Neuronal stem cell (in vitro differentiated cells): Measurements from ENCODE around the gene TTL.

Source experiments
- DNase-seq: peaks from one replicate; pipeline ENCODE4 v3.0.0-alpha.2; 2013; ENCODE audit warnings: low spot score
- H2AFZ ChIP-seq: one replicate; pipeline ENCODE4 v1.6.1; 2013; ENCODE audit warnings: mild to moderate bottlenecking, low read length, inconsistent platforms
- H2AK5ac ChIP-seq: 2 replicates; pipeline ENCODE4 v1.6.1; 2013; ENCODE audit warnings: low read depth, mild to moderate bottlenecking, inconsistent platforms, low read length, moderate library complexity, mixed read lengths
- H2BK120ac ChIP-seq: 2 replicates; pipeline ENCODE4 v1.6.1; 2013; ENCODE audit warnings: low read depth, mild to moderate bottlenecking, inconsistent platforms, low read length, moderate library complexity, mixed read lengths
- H2BK12ac ChIP-seq: one replicate; pipeline ENCODE4 v1.6.1; 2013; ENCODE audit warnings: low read length, inconsistent platforms
- H2BK15ac ChIP-seq: 2 replicates; pipeline ENCODE4 v1.6.1; 2013; ENCODE audit warnings: mild to moderate bottlenecking, low read length, inconsistent platforms, mixed read lengths
- H2BK5ac ChIP-seq: one replicate; pipeline ENCODE4 v1.6.1; 2013; ENCODE audit warnings: inconsistent platforms, mild to moderate bottlenecking, low read length, moderate library complexity
- H3K14ac ChIP-seq: one replicate; pipeline ENCODE4 v1.6.1; 2013; ENCODE audit warnings: low read length, inconsistent platforms
- H3K18ac ChIP-seq: 2 replicates; pipeline ENCODE4 v1.6.1; 2013; ENCODE audit warnings: low read length, inconsistent platforms
- H3K23ac ChIP-seq: 2 replicates; pipeline ENCODE4 v1.6.1; 2013; ENCODE audit warnings: low read depth, mild to moderate bottlenecking, mixed read lengths, low read length, inconsistent platforms; ENCODE audit not compliant: poor library complexity
- H3K27ac ChIP-seq: replicated peaks from 3 replicates; pipeline ENCODE4 v1.5.1; 2013; ENCODE audit warnings: low read length, inconsistent platforms
- H3K27me3 ChIP-seq, 3 experiments: 2 replicates each; pipeline ENCODE4 v1.6.1; 2013; ENCODE audit warnings: low read length in 3 of 3, mild to moderate bottlenecking in 2 of 3, inconsistent platforms in 1 of 3, low read depth in 1 of 3, mixed read lengths in 1 of 3, moderate library complexity in 1 of 3; ENCODE audit not compliant: control insufficient read depth in 3 of 3, insufficient read depth in 3 of 3
- H3K36me3 ChIP-seq, 2 donors: replicated peaks in 1 of 2; 2 replicates each; pipeline ENCODE4 v1.6.1; 2013; ENCODE audit warnings: low read length in 2 of 2; ENCODE audit not compliant: control insufficient read depth in 2 of 2, insufficient read depth in 2 of 2
- H3K4ac ChIP-seq: 2 replicates; pipeline ENCODE4 v1.6.1; 2013; ENCODE audit warnings: inconsistent platforms, mild to moderate bottlenecking, low read length, moderate library complexity
- H3K4me1 ChIP-seq, 2 donors: 1 replicate in 1 of 2; 2 replicates in 1 of 2; pipeline ENCODE4 v1.6.1; 2013; ENCODE audit warnings: low read length in 2 of 2, low read depth in 1 of 2; ENCODE audit not compliant: control insufficient read depth in 2 of 2, insufficient read depth in 1 of 2
- H3K4me2 ChIP-seq: one replicate; pipeline ENCODE4 v1.6.1; 2013; ENCODE audit warnings: mild to moderate bottlenecking, low read length, inconsistent platforms; ENCODE audit not compliant: insufficient read depth, poor library complexity, severe bottlenecking
- H3K4me3 ChIP-seq, 2 donors: 2 replicates each; pipeline ENCODE4 v1.5.1; 2013; ENCODE audit warnings: low read length in 2 of 2, mild to moderate bottlenecking in 2 of 2, inconsistent platforms in 1 of 2, moderate library complexity in 1 of 2
- H3K79me1 ChIP-seq: one replicate; pipeline ENCODE4 v1.6.1; 2013; ENCODE audit warnings: low read depth, mild to moderate bottlenecking, inconsistent platforms, low read length, moderate library complexity
- H3K9ac ChIP-seq: one replicate; pipeline ENCODE4 v1.6.1; 2013; ENCODE audit warnings: mild to moderate bottlenecking, low read depth, low read length, inconsistent platforms; ENCODE audit not compliant: poor library complexity
- H3K9me3 ChIP-seq, 2 donors: replicated peaks in 1 of 2; 2 replicates each; pipeline versions ENCODE3 to v1.6.1; 2013; ENCODE audit warnings: low read length in 2 of 2, mild to moderate bottlenecking in 2 of 2, inconsistent platforms in 1 of 2, low read depth in 1 of 2, mixed read lengths in 1 of 2, moderate library complexity in 1 of 2; ENCODE audit not compliant: control insufficient read depth in 2 of 2, insufficient read depth in 1 of 2
- H4K8ac ChIP-seq: one replicate; pipeline ENCODE4 v1.6.1; 2013; ENCODE audit warnings: low read depth, mild to moderate bottlenecking, inconsistent platforms, low read length, moderate library complexity
- H4K91ac ChIP-seq: one replicate; pipeline ENCODE4 v1.6.1; 2013; ENCODE audit warnings: low read length, low read depth, mild to moderate bottlenecking, inconsistent platforms; ENCODE audit not compliant: poor library complexity
- WGBS, 2 donors: extraction: QIAGEN DNeasy Blood & Tissue Kit; methylation state at CpG; one replicate each; pipeline ENCODE4 v1.1.7; 2013; ENCODE audit warnings: missing lambda C conversion rate in 2 of 2, mixed read lengths in 1 of 2; ENCODE audit not compliant: insufficient read length in 2 of 2, insufficient replicate concordance in 1 of 2; ENCODE audit errors: extremely low coverage in 2 of 2; 5-methylcytosine and 5-hydroxymethylcytosine counted together

Gene TTL

GRCh38 chr2:112476434-112476833, 5.5 kb upstream of the TTL start:
- Histone ChIP-seq H3K27me3 (peaks cover 0 to 3% (median 0%) of the 10 kb centered on the region in 3 experiments), H3K4ac (no peak overlapping the region), H2BK15ac (no peak overlapping the region), H3K9me3 (no peaks in the 10 kb centered on the region), H3K23ac (no peak overlapping the region), H2BK12ac (no peak overlapping the region), H3K9ac (no peak overlapping the region), H3K4me3 (no peak overlapping the region), H3K14ac (no peak overlapping the region), H3K79me1 (no peaks in the 10 kb centered on the region), H3K4me1 (peaks cover 0 to 3% of the 10 kb centered on the region in 2 donors), H3K36me3 (no peaks in the 10 kb centered on the region), H3K4me2 (no peak overlapping the region), H2BK5ac (no peak overlapping the region), H2AK5ac (peak overlapping the region; percentile 41), H4K8ac (no peak overlapping the region), H3K18ac (peak overlapping the region; percentile 44), H2AFZ (no peak overlapping the region), H4K91ac (peak overlapping the region; percentile 32), H3K27ac (no peak overlapping the region), H2BK120ac (no peak overlapping the region)
- no peak for DNase-seq
- no CpG with 5 or more reads among the region's 7 CpGs for WGBS, 2 donors

- WGBS, 2 donors, result no CpG with 5 or more reads among the region's 20 CpGs
These were observed 1.4 kb upstream of the TTL start for GRCh38 chr2:112480530-112481049.

GRCh38 chr2:112481050-112481527, 867 bp upstream of the TTL start:
- H4K91ac ChIP-seq, result no peak overlapping the region
- no peak overlapping the region for H2BK12ac ChIP-seq
- H2AK5ac ChIP-seq, result no peak overlapping the region
- H3K4me2 ChIP-seq, result peak overlapping the region; percentile 88
- peak overlapping the region; percentile 77 for H3K14ac ChIP-seq
- H3K36me3 ChIP-seq, result peaks cover under 1 to 22% of the 10 kb centered on the region in 2 donors
- H2BK5ac ChIP-seq, result peak overlapping the region; percentile 54
- no peaks in the 10 kb centered on the region for H3K79me1 ChIP-seq
- H3K27ac ChIP-seq, result peak overlapping the region; percentile 70
- DNase-seq, result peak; percentile 67
- H3K23ac ChIP-seq, result peak overlapping the region; percentile 9
- H3K4me3 ChIP-seq, result peak overlapping the region; percentile 85 to 98
- peak overlapping the region; percentile 89 for H2AFZ ChIP-seq
- H2BK15ac ChIP-seq, result no peak overlapping the region
- no peak overlapping the region for H2BK120ac ChIP-seq
- H3K9ac ChIP-seq, result peak overlapping the region; percentile 90
- no peaks in the 10 kb centered on the region for H3K27me3 ChIP-seq
- peak overlapping the region; percentile 67 for H4K8ac ChIP-seq
- peak overlapping the region; percentile 58 for H3K18ac ChIP-seq
- no peak overlapping the region for H3K4ac ChIP-seq
- H3K4me1 ChIP-seq, result peaks cover 4 to 7% of the 10 kb centered on the region in 2 donors
- peaks cover 0 to 10% of the 10 kb centered on the region in 2 donors for H3K9me3 ChIP-seq
- no CpG with 5 or more reads among the region's 19 CpGs for WGBS, 2 donors

More at GRCh38 chr2:112480530-112481049, 1.4 kb upstream of the TTL start:
- DNase-seq, result no peak
- H3K9me3 ChIP-seq, result peaks cover 0 to 5% of the 10 kb centered on the region in 2 donors
- peaks cover 0 to 17% of the 10 kb centered on the region in 2 donors for H3K36me3 ChIP-seq
- peak overlapping the region; percentile 9 for H3K23ac ChIP-seq
- peak overlapping the region; percentile 77 for H3K14ac ChIP-seq
- no peak overlapping the region for H3K27ac ChIP-seq
- H2AFZ ChIP-seq, result peak overlapping the region; percentile 89
- no peak overlapping the region for H3K4ac ChIP-seq
- peak overlapping the region; percentile 67 for H4K8ac ChIP-seq
- peak overlapping the region; percentile 88 for H3K4me2 ChIP-seq
- H2BK5ac ChIP-seq, result no peak overlapping the region
- H3K9ac ChIP-seq, result peak overlapping the region; percentile 90
- no peak overlapping the region for H4K91ac ChIP-seq
- H3K4me3 ChIP-seq, result peak overlapping the region; percentile 67 to 98
- H3K27me3 ChIP-seq, result no peaks in the 10 kb centered on the region
- H3K18ac ChIP-seq, result peak overlapping the region; percentile 34
- H2BK120ac ChIP-seq, result no peak overlapping the region
- H2AK5ac ChIP-seq, result no peak overlapping the region
- H3K4me1 ChIP-seq, result peaks cover 4 to 7% of the 10 kb centered on the region in 2 donors
- no peaks in the 10 kb centered on the region for H3K79me1 ChIP-seq
- no peak overlapping the region for H2BK12ac ChIP-seq
- H2BK15ac ChIP-seq, result no peak overlapping the region

- H2AFZ ChIP-seq, result peak overlapping the region; percentile 97
- no peak overlapping the region for H4K8ac ChIP-seq
- no peak overlapping the region for H2BK15ac ChIP-seq
- no peaks in the 10 kb centered on the region for H3K27me3 ChIP-seq
- H3K18ac ChIP-seq, result peak overlapping the region; percentile 97
- no peak overlapping the region for H2AK5ac ChIP-seq
- H3K79me1 ChIP-seq, result peaks cover 1% of the 10 kb centered on the region
- peaks cover 4 to 7% of the 10 kb centered on the region in 2 donors for H3K4me1 ChIP-seq
- H2BK120ac ChIP-seq, result no peak overlapping the region
- peak overlapping the region; percentile 72 for H3K4me2 ChIP-seq
- H3K36me3 ChIP-seq, result peaks cover 5 to 36% of the 10 kb centered on the region in 2 donors
- H3K14ac ChIP-seq, result no peak overlapping the region
- peak overlapping the region; percentile 71 for H3K23ac ChIP-seq
- H3K9ac ChIP-seq, result peak overlapping the region; percentile 93
- H2BK5ac ChIP-seq, result peak overlapping the region; percentile 89
- H3K27ac ChIP-seq, result peak overlapping the region; percentile 73
- DNase-seq, result peak; percentile 40
- peaks cover 0 to 20% of the 10 kb centered on the region in 2 donors for H3K9me3 ChIP-seq
- peak overlapping the region; percentile 95 to 98 for H3K4me3 ChIP-seq
- H2BK12ac ChIP-seq, result no peak overlapping the region
- WGBS, 2 donors, result no CpG with 5 or more reads among the region's 77 CpGs
- H3K4ac ChIP-seq, result no peak overlapping the region
- H4K91ac ChIP-seq, result no peak overlapping the region
These were observed 519 bp downstream of the TTL start for GRCh38 chr2:112482309-112483041.
